CD4-positive, alpha-beta T cell (primary cell): ENCODE data around the gene LARGE1. TPM values are rescaled to one million over a fixed set of nuclear protein-coding genes. Genes with fewer than 3 reads are reported as not detected.

Experiments used
- ATAC-seq: fragments of 200-7000 bp; cut with Tn5 transposase; one replicate; pipeline ENCODE4 v1.10.0; 2022; ENCODE audit warnings: mild to moderate bottlenecking; ENCODE audit not compliant: poor library complexity
- CTCF ChIA-PET: fragments of 350-600 bp; sonication (Branson Sonifier 250); formaldehyde crosslinking; loops from one replicate; lab custom pipeline; 2021; ENCODE audit warnings: antibody characterized with exemption, inconsistent platforms; lab: Charles Lee
- POLR2A ChIA-PET: fragments of 350-600 bp; sonication (Branson Sonifier 250); formaldehyde crosslinking; loops from one replicate; lab custom pipeline; 2021; ENCODE audit warnings: antibody characterized with exemption, inconsistent platforms; lab: Charles Lee
- DNase-seq, 14 experiments: peaks; one replicate each; pipeline ENCODE4 v3.0.0-alpha.2; 2013 to 2020; ENCODE audit warnings: mixed read lengths in 2 of 14
- H3K27ac ChIP-seq, 2 donors: one replicate each; pipeline versions ENCODE4 v1.5.1 to v1.7.0; 2013; ENCODE audit warnings: low read length in 2 of 2, low read depth in 1 of 2, mild to moderate bottlenecking in 1 of 2
- H3K27me3 ChIP-seq, 2 experiments: 1 replicate in 1 of 2; 2 replicates in 1 of 2; pipeline versions ENCODE4 v1.6.1 to v1.7.0; 2013; ENCODE audit warnings: low read length in 2 of 2, control low read depth in 1 of 2, mild to moderate bottlenecking in 1 of 2, moderate library complexity in 1 of 2; ENCODE audit not compliant: insufficient read depth in 2 of 2, control insufficient read depth in 1 of 2
- H3K36me3 ChIP-seq: one replicate; pipeline ENCODE4 v1.6.1; 2013; ENCODE audit warnings: low read length, control low read depth; ENCODE audit not compliant: insufficient read depth
- H3K4me1 ChIP-seq: one replicate; pipeline ENCODE4 v1.6.1; 2013; ENCODE audit warnings: low read length, control low read depth; ENCODE audit not compliant: insufficient read depth
- H3K4me3 ChIP-seq: one replicate; pipeline ENCODE4 v1.5.1; 2013; ENCODE audit warnings: mild to moderate bottlenecking, low read length, moderate library complexity
- H3K9me3 ChIP-seq, 2 experiments: 1 replicate in 1 of 2; 2 replicates in 1 of 2; pipeline versions ENCODE4 v1.6.1 to v1.7.0; 2013; ENCODE audit warnings: low read length in 2 of 2, mild to moderate bottlenecking in 2 of 2, control low read depth in 1 of 2, moderate library complexity in 1 of 2; ENCODE audit not compliant: control insufficient read depth in 1 of 2, insufficient read depth in 1 of 2
- H3K27ac Mint-ChIP-seq: one replicate; pipeline ENCODE4 v1.8.0; 2020; ENCODE audit warnings: mixed read lengths
- H3K27me3 Mint-ChIP-seq: one replicate; pipeline ENCODE4 v1.8.0; 2021; ENCODE audit warnings: mixed read lengths
- H3K36me3 Mint-ChIP-seq: one replicate; pipeline ENCODE4 v1.8.0; 2021; ENCODE audit warnings: low read depth, mixed read lengths
- H3K4me1 Mint-ChIP-seq: one replicate; pipeline ENCODE4 v1.8.0; 2021; ENCODE audit warnings: low read depth, mixed read lengths
- H3K4me3 Mint-ChIP-seq: one replicate; pipeline ENCODE4 v1.8.0; 2020; ENCODE audit warnings: mild to moderate bottlenecking, mixed read lengths
- H3K9me3 Mint-ChIP-seq: one replicate; pipeline ENCODE4 v1.8.0; 2020; ENCODE audit warnings: mixed read lengths
- intact Hi-C, 2 experiments: fragments of 100-400 bp; cut with DNase I in 1 of 2; cut with micrococcal nuclease in 1 of 2; formaldehyde crosslinking; loops; one replicate each; pipeline versions ENCODE4 v1.15.1 to v1.9.0; 2023 to 2025; cut with DNase I, micrococcal nuclease
- total RNA-seq, 174 experiments: library from RNA in 2 of 174; stranded (reverse) in 2 of 174; gene quantifications; one replicate each; pipeline ENCODE4 v1.2.3 and lab custom pipeline; 2021 to 2026
- TF ChIP-seq, protein P1 (sequence below): fragments of 200-600 bp; IDR thresholded peaks from one replicate; pipeline ENCODE4 v1.8.0; 2022; ENCODE audit warnings: antibody characterized with exemption, mild to moderate bottlenecking

The LARGE1 gene
- total RNA-seq, 2 experiments from 2014 or later: 0.14 to 0.70 TPM

DNA sequence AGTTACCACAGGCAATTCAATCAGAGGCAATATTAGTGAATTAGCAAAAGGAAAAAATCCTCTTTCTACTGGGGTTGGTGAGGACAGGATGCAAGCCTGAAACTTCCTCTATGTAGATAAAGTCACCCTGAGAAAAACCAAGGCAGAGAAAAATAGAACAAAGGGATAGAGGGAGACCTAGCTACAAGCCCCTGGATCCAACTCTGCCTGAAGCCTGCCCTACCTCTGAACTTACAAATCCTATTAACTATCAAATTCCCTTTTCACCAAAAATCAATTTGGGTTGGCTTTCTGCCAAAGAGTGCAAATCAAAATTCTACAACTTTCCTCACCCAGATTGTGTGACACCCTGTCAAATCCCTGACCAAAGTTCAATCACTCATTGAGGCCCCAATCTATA, 161.3 kb downstream of the LARGE1 start:
- ATAC-seq: no peak
- DNase-seq: no peak
- H3K4me3 ChIP-seq: no peak overlapping the region
- ChIA-PET POLR2A (no interaction called here), CTCF (no interaction called here)
- Mint-ChIP-seq H3K4me1 (no peaks in the 10 kb centered on the region), H3K36me3 (no peaks in the 10 kb centered on the region), H3K27me3 (no peaks in the 10 kb centered on the region), H3K27ac (no peak overlapping the region), H3K4me3 (no peak overlapping the region), H3K9me3 (peaks cover 24% of the 10 kb centered on the region)
- H3K36me3 ChIP-seq: no peaks in the 10 kb centered on the region
- H3K27ac ChIP-seq: no peak overlapping the region
- peaks cover 0 to 4% of the 10 kb centered on the region in 2 experiments for H3K9me3 ChIP-seq
- H3K27me3 ChIP-seq: peaks cover 0 to 2% of the 10 kb centered on the region in 2 experiments
- no peaks in the 10 kb centered on the region for H3K4me1 ChIP-seq
- intact Hi-C loops: no loop called here
- TF ChIP-seq, protein P1, sequence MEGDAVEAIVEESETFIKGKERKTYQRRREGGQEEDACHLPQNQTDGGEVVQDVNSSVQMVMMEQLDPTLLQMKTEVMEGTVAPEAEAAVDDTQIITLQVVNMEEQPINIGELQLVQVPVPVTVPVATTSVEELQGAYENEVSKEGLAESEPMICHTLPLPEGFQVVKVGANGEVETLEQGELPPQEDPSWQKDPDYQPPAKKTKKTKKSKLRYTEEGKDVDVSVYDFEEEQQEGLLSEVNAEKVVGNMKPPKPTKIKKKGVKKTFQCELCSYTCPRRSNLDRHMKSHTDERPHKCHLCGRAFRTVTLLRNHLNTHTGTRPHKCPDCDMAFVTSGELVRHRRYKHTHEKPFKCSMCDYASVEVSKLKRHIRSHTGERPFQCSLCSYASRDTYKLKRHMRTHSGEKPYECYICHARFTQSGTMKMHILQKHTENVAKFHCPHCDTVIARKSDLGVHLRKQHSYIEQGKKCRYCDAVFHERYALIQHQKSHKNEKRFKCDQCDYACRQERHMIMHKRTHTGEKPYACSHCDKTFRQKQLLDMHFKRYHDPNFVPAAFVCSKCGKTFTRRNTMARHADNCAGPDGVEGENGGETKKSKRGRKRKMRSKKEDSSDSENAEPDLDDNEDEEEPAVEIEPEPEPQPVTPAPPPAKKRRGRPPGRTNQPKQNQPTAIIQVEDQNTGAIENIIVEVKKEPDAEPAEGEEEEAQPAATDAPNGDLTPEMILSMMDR: no peak

DNA sequence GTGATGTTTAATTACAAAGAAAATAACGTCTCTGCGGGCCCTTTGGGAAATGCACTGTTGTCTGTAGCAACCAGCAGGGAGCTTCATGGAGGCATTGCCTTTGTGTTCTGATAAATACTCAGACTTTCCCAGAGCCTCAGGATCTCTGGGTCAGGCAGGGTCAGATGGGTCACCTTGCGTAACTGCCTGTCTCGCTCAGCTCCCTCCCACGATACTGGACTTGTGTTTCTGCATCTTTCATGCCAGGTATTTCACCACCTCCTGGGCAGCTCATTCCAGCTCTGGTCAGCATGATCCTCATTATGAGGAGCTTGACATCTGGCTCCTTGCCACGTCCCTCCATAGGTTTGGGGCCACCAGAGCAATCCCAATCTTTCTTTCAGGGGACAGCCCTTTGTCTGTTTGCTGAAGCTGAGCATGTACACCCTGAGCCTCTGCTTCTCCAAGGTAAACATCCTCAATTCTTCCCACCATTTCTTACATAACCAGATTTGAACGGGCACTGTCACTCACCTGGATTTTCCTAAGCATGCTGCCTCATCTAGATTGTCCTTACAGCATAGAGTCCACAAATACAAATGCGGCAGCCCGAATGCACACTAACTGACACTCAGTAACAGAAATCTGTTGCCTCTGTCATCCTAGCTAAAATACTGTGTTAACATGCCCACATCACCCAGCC, 162.3 kb downstream of the LARGE1 start:
- H3K4me1 ChIP-seq: no peaks in the 10 kb centered on the region
- peaks cover 0 to 2% of the 10 kb centered on the region in 2 experiments for H3K27me3 ChIP-seq
- no peak overlapping the region for H3K4me3 ChIP-seq
- CTCF ChIA-PET: no interaction called here
- H3K9me3 ChIP-seq: peaks cover 0 to 4% of the 10 kb centered on the region in 2 experiments
- intact Hi-C loops: no loop called here
- ATAC-seq (no peak), DNase-seq (no peak)
- no peak overlapping the region for H3K27ac ChIP-seq
- no peaks in the 10 kb centered on the region for H3K36me3 Mint-ChIP-seq
- no peaks in the 10 kb centered on the region for H3K27me3 Mint-ChIP-seq
- H3K4me1 Mint-ChIP-seq: no peaks in the 10 kb centered on the region
- no peaks in the 10 kb centered on the region for H3K36me3 ChIP-seq
- H3K27ac Mint-ChIP-seq: no peak overlapping the region
- H3K4me3 Mint-ChIP-seq: no peak overlapping the region
- peaks cover 26% of the 10 kb centered on the region for H3K9me3 Mint-ChIP-seq
- TF ChIP-seq, protein P1: no peak
- POLR2A ChIA-PET: no interaction called here

DNA sequence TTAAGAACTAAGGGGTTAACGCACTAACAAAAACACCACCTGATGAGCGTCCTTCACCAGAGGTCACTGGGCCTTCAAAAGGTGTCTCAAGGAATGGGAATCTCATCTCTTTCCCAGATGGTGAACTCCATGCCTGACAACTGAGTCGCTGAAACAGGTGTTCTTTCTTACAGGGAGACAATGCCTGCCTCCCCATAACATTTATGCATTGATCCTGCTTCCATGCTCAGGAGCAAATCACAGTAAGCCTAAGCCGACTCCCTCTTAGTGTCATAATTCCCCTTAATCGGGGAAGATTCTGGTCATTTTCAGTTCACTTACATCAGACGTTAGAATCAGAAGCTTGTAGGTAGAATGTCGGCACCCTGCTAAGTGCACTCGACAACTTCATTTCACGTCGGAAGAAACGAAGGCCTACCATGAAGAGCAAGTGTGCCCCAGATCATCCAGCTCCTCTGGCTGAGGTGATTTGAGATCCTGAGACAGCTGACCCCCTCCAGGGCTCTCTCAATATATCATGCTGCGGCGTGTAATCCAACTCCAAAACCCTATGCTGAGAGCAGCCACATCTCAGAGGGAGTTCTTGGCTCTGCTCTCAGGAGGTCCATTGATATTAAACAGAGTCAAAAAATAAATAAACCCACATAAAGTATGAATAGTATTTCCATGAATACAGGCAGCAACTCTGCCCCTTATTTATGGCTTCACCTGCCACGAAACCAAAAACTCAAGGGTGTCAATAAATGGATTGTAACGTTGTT, 163.1 kb downstream of the LARGE1 start:
- H3K27ac Mint-ChIP-seq: no peak overlapping the region
- no peaks in the 10 kb centered on the region for H3K36me3 Mint-ChIP-seq
- Histone ChIP-seq H3K27me3 (peaks cover 0 to 2% of the 10 kb centered on the region in 2 experiments), H3K36me3 (no peaks in the 10 kb centered on the region), H3K4me3 (no peak overlapping the region), H3K27ac (no peak overlapping the region), H3K9me3 (peaks cover 0 to 4% of the 10 kb centered on the region in 2 experiments), H3K4me1 (no peaks in the 10 kb centered on the region)
- DNase-seq: no peak
- no peak overlapping the region for H3K4me3 Mint-ChIP-seq
- intact Hi-C loops: no loop called here
- ChIA-PET POLR2A (no interaction called here), CTCF (no interaction called here)
- no peak for ATAC-seq
- H3K4me1 Mint-ChIP-seq: no peaks in the 10 kb centered on the region
- TF ChIP-seq, protein P1: no peak
- no peaks in the 10 kb centered on the region for H3K27me3 Mint-ChIP-seq
- H3K9me3 Mint-ChIP-seq: peaks cover 26% of the 10 kb centered on the region
